Epithelial cell of esophagus (primary cell): ENCODE measurements around the gene ACACB.
A peak's percentile ranks its signal among the peaks of the same experiment; 100 is the strongest.

Source experiments
- DNase-seq: peaks from one replicate; pipeline ENCODE4 v3.0.0; 2010; ENCODE audit warnings: low read depth
- H3K4me3 ChIP-seq: 2 replicates; pipeline ENCODE4 v1.5.1; 2011; ENCODE audit warnings: mild to moderate bottlenecking, low read length, control low read depth
- CTCF ChIP-seq: IDR thresholded peaks from 2 replicates; pipeline ENCODE4 v1.5.1; 2011; ENCODE audit warnings: low read depth, mild to moderate bottlenecking, low read length, control low read depth, inconsistent platforms; ENCODE audit not compliant: insufficient read depth; ENCODE audit errors: missing control alignments

ACACB gene

GRCh38 chr12:109192358-109192757 is 76.0 kb downstream of the ACACB start:
- no peak for TF ChIP-seq CTCF
- DNase-seq: peak; percentile 92
- H3K4me3 ChIP-seq: no peak overlapping the region

- H3K4me3 ChIP-seq: no peak overlapping the region
- TF ChIP-seq CTCF: no peak
- DNase-seq: no peak
These were observed 77.5 kb downstream of the ACACB start for GRCh38 chr12:109193896-109194295.

- H3K4me3 ChIP-seq: no peak overlapping the region
- no peak for DNase-seq
- no peak for TF ChIP-seq CTCF
These were observed 79.9 kb downstream of the ACACB start for GRCh38 chr12:109196332-109196731.

- DNase-seq: peak; percentile 47
- no peak overlapping the region for H3K4me3 ChIP-seq
- no peak for TF ChIP-seq CTCF
These were observed 80.9 kb downstream of the ACACB start for GRCh38 chr12:109197327-109197726.

GRCh38 chr12:109199324-109199723 is 82.9 kb downstream of the ACACB start:
- no peak for DNase-seq
- TF ChIP-seq CTCF: no peak
- H3K4me3 ChIP-seq: no peak overlapping the region

GRCh38 chr12:109200825-109201495 is 84.6 kb downstream of the ACACB start:
- TF ChIP-seq CTCF: no peak

GRCh38 chr12:109201496-109201885 is 85.1 kb downstream of the ACACB start:
- no peak for TF ChIP-seq CTCF
- H3K4me3 ChIP-seq: no peak overlapping the region
- DNase-seq: no peak

More at GRCh38 chr12:109200825-109201495, 84.6 kb downstream of the ACACB start:
- no peak for DNase-seq
- H3K4me3 ChIP-seq: no peak overlapping the region
